Mucosa of rectum (tissue), 2 donors: ENCODE results near the gene MRPL38.
"Not testable (repeated sequence)": the region's sequence is repeated elsewhere in the genome, so short reads cannot be mapped to it uniquely, and the experiment has no call there.

Experiments used
- H3K27ac ChIP-seq, 2 donors: one replicate each; pipeline ENCODE4 v1.7.0; 2013; ENCODE audit warnings: inconsistent platforms in 2 of 2, low read depth in 2 of 2, low read length in 2 of 2
- H3K27me3 ChIP-seq, 2 donors: one replicate each; pipeline ENCODE4 v1.7.0; 2013; ENCODE audit warnings: low read length in 2 of 2; ENCODE audit not compliant: control insufficient read depth in 2 of 2, insufficient read depth in 2 of 2
- H3K36me3 ChIP-seq, 2 donors: one replicate each; pipeline ENCODE4 v1.7.0; 2013; ENCODE audit warnings: low read length in 2 of 2; ENCODE audit not compliant: control insufficient read depth in 2 of 2, insufficient read depth in 2 of 2
- H3K4me1 ChIP-seq, 2 donors: one replicate each; pipeline ENCODE4 v1.7.0; 2013; ENCODE audit warnings: low read length in 2 of 2, mild to moderate bottlenecking in 1 of 2; ENCODE audit not compliant: control insufficient read depth in 2 of 2, insufficient read depth in 2 of 2
- H3K4me3 ChIP-seq, 2 donors: one replicate each; pipeline ENCODE4 v1.7.0; 2013; ENCODE audit warnings: low read length in 2 of 2
- H3K9ac ChIP-seq, 2 donors: one replicate each; pipeline ENCODE4 v1.7.0; 2013; ENCODE audit warnings: low read length in 2 of 2, low read depth in 1 of 2, mild to moderate bottlenecking in 1 of 2
- H3K9me3 ChIP-seq, 2 donors: one replicate each; pipeline ENCODE4 v1.7.0; 2013; ENCODE audit warnings: low read length in 2 of 2; ENCODE audit not compliant: control insufficient read depth in 2 of 2
- donor health status: healthy.
- donor health status: Normal muscosa, but diverticular disease.

The MRPL38 gene

DNA sequence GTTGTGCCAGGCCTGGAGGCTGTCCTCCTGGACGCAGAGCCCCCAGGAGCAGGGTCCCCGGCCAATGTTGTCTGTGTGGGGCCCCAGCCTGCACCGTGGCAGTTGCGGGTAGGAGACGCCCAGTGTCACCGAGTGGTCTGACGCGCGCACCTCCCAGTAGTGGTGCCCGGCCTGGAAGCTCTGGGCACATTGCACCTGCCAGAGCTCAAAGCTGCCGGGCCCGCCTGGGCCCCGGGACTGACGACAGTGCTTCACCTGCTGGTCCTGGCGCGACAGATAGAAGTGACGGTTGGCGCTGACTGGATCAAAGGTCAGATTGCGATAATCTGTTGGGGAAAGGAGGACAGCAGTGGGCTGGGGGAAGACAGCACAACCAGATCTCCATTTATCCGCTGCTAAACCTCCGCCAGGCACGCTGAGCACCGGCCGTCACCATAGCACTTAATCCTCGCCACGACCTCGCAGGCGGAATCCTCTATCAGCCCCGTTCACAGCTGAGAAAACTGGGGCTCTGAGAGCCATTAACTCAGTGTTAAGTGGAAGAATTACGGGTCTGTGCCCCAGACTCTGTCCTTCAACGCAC is 13.6 kb downstream of the MRPL38 start:
- peaks cover 11 to 24% of the 10 kb centered on the region in 2 donors for H3K36me3 ChIP-seq
- H3K4me1 ChIP-seq: peaks cover 13 to 14% of the 10 kb centered on the region in 2 donors
- H3K4me3 ChIP-seq: no peak overlapping the region
- H3K9ac ChIP-seq: no peak overlapping the region
- H3K27ac ChIP-seq: no peak overlapping the region
- H3K27me3 ChIP-seq: no peaks in the 10 kb centered on the region
- no peaks in the 10 kb centered on the region for H3K9me3 ChIP-seq

DNA sequence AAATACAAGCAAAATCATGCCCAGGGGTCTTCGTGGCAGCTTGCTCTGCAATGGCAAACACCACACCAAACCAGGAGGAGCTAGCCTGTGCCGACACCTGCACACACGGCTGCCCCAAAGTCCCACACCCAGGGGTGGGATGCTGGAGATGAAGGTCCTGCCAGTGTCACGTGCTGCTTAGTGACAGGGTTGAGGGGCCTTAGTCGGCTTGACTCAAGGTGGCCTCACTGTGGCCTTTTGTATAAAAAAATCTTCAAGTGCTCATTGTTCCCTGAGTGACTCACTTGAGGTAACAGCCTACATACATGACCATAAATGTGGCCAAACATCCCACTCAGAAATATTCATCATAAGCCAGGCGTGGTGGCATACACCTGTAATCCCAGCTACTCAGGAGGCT is 15.2 kb downstream of the MRPL38 start:
- Histone ChIP-seq H3K27me3 (no peaks in the 10 kb centered on the region), H3K36me3 (peaks cover 11 to 24% of the 10 kb centered on the region in 2 donors), H3K27ac (no peak overlapping the region), H3K4me3 (no peak overlapping the region), H3K4me1 (peaks cover 0 to 2% of the 10 kb centered on the region in 2 donors), H3K9me3 (no peaks in the 10 kb centered on the region), H3K9ac (no peak overlapping the region)

DNA sequence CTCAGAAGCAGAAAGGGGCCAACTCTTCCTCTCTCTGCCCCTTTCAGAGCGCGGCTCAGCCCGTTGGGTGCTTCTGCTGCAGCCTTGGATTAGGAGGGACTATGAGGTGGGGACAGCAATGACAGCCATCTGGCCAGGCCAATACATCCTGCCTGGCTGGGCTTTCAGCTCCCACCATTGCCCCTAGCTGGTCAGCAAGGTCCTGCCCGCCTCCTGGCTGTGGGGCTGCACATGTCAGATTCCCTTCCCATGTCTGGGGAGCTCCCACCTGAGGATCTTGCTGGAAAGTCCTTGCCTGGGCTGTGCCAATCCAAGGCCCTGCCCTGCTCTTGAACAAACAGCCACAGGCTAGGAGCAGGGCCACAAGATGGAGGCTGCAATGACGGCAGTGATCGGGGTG is 16.2 kb downstream of the MRPL38 start:
- Histone ChIP-seq H3K4me3 (no peak overlapping the region), H3K27me3 (no peaks in the 10 kb centered on the region), H3K9me3 (no peaks in the 10 kb centered on the region), H3K36me3 (peaks cover 11 to 24% of the 10 kb centered on the region in 2 donors), H3K4me1 (no peaks in the 10 kb centered on the region), H3K9ac (no peak overlapping the region), H3K27ac (no peak overlapping the region)

DNA sequence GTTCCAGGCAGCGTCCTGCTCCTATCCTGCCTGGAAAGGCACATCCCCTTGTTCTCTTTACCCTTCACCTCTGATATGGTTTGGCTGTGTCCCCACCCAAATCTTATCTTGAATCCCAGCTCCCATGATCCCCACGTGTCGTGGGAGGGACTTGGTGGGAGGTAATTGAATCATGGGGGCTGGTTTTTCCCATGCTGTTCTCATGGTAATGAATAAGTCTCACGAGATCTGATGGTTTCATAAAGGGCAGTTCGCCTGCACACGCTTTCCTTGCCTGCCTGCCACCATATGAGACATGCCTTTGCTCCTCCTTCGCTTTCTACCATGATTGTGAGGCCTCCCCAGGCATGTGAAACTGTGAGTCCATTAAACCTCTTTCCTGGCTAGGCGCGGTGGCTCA is 18.8 kb downstream of the MRPL38 start:
- H3K9me3 ChIP-seq, H3K4me1 ChIP-seq, H3K4me3 ChIP-seq, H3K9ac ChIP-seq, H3K27me3 ChIP-seq, H3K36me3 ChIP-seq, H3K27ac ChIP-seq: not testable (repeated sequence)

DNA sequence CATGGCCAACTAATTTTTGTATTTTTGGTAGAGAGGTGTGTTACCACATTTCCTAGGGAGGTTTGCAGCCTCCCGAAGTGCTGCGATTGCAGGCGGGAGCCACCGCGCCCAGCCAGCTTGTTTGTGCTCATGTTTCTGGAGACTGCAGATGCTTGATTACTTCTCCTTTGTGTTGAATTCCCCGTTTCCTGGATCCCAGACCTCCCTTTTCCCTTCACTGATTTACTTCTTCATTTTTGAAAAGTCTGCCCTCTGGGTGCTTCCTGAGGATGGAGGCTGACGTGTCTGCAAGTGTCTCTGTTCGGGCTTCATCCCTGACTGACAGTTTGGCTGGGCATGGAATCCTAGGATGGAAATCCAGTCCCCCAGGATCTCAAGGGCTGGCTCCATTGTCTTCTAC is 19.3 kb downstream of the MRPL38 start:
- no peaks in the 10 kb centered on the region for H3K4me1 ChIP-seq
- H3K4me3 ChIP-seq: no peak overlapping the region
- H3K9me3 ChIP-seq: no peaks in the 10 kb centered on the region
- no peak overlapping the region for H3K27ac ChIP-seq
- H3K27me3 ChIP-seq: no peaks in the 10 kb centered on the region
- no peak overlapping the region for H3K9ac ChIP-seq
- H3K36me3 ChIP-seq: peaks cover 3 to 7% of the 10 kb centered on the region in 2 donors

DNA sequence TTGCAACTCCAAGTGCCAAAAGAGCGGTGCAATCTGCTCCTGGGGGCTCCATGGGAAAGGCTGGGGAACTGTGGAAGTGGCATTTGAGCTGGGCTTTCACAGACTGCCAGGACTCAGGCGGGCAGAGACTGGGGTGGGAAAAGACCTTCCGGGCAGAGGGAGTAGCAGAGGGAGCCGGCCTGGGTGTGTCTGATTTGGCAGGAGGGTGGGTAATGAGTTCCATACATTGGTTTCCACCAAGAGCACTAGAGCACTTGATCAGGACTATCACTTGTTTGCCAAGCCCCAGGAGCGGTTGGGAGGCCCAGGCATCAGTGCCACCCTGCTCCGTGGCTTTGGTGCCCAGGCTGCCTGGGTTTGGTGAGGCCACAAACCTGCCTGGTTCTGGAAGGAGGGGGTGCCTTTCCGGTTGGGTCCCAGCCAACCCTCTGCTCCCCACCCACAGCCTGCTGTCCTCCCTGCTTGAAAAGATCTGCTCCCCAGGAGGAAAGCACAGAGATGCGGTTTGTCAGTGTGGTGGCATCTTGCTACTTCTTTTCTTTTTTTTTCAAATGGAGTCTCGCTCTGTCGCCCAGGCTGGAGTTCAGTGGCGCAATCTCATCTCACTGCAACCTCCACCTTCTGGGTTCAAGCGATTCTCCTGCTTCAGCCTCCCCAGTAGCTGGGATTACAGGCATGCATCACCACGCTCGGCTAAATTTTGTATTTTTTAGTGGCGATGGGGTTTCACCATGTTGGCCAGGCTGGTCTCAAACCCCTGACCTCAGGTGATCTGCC is 22.8 kb downstream of the MRPL38 start:
- Histone ChIP-seq H3K9ac (no peak overlapping the region), H3K9me3 (no peaks in the 10 kb centered on the region), H3K4me1 (peaks cover 6% of the 10 kb centered on the region in 2 donors), H3K27me3 (no peaks in the 10 kb centered on the region), H3K36me3 (no peaks in the 10 kb centered on the region), H3K27ac (no peak overlapping the region), H3K4me3 (no peak overlapping the region)

DNA sequence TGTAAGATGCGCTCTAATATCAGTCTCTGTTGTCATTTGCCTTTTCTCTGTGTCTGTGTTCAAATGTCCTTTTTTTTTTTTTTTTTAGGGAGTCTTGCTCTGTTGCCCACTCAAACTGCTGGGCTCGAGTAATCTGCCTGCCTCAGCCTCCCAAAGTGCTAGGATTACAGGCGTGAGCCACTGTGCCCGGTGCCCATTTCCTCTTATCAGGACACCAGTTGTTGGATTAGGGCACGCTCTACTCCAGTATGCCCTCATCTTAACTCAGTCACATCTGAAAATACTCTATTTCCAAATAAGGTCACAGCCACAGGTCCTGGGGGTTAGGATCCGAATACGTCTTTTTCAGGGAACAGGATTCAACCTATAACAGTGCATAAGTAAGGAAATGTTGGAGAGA is 24.4 kb downstream of the MRPL38 start:
- no peaks in the 10 kb centered on the region for H3K27me3 ChIP-seq
- no peaks in the 10 kb centered on the region for H3K36me3 ChIP-seq
- H3K4me3 ChIP-seq: no peak overlapping the region
- H3K27ac ChIP-seq: no peak overlapping the region
- no peak overlapping the region for H3K9ac ChIP-seq
- H3K9me3 ChIP-seq: no peaks in the 10 kb centered on the region
- H3K4me1 ChIP-seq: peaks cover 22% of the 10 kb centered on the region in 2 donors

DNA sequence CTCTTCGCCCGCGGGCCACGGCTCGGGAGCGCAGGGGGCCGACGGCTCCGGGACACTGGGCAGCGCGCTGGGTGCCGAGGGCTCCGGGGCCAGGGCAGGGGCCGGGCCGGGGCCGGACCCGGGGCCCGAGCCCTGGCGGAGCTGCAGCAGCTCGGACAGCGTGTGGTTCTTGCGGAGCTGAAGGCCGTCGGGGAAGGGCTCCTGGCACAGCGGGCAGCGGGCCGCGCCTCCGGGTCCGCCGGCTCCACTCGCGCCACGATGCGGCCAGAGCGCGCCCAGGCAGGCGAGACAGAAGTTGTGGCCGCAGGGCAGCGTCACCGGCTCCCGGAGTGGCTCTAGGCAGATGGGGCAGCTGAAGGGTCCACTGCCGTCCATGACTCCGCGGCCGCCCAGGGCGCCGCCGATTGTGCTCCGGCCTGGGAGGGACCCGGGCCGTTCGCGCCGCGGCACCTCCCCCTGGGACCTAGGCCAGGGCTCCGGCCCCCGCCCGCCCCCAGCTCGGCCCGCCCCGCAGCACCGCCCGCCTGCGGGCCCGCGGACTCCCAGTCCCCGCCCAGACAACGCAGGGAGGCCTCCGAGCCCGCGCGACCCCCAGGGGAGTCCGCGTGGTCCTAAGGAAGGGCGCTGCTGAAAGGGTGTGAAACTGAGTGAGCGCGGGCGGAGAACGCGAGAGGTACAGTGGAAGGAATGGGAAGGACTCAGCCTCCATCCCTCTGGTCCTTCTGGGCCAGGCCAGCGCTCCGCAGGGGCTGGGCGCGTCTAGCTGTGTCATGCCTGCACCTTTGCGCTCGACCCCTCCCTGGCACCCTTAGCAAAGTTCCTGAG is 26.3 kb downstream of the MRPL38 start, which contains the start of gene TRIM47:
Gene TRIM47, minus strand, starts transcription at position 408 of the 825 bp plus-strand sequence. Its CDS starts 33 bp downstream, at position 375.
- H3K27ac ChIP-seq: peak within 1 kb of the TSS; percentile 95 to 97
- no peaks in the 10 kb centered on the region for H3K27me3 ChIP-seq
- peak within 1 kb of the TSS; percentile 84 to 85 for H3K4me3 ChIP-seq
- peak within 1 kb of the TSS; percentile 66 to 87 for H3K9ac ChIP-seq
- H3K4me1 ChIP-seq: peaks cover 28% of the 10 kb centered on the region in 2 donors
- H3K36me3 ChIP-seq: peaks cover 5 to 7% of the 10 kb centered on the region in 2 donors
- H3K9me3 ChIP-seq: no peaks in the 10 kb centered on the region

DNA sequence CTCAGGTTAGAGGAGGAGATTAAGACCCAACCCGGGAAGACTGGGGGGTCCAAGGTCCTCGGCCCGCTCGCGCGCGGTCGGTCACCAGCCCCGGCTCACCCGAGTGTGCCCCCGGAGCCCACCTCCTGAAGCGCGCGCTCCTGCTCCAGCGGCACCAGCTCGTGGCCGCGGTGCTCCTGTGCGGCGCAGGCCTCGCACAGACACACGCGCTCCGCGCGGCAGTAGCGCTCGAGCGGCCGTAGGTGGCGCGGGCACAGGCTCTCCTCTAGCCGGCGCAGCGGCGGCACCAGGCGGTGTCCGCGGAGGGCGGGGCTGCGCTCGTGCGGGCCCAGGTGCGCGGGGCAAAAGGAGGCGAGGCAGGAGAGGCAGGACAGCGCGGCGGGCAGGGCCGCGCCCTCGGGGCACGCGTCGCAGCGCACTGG is 26.9 kb downstream of the MRPL38 start:
- peak overlapping the region; percentile 84 to 85 for H3K4me3 ChIP-seq
- no peaks in the 10 kb centered on the region for H3K9me3 ChIP-seq
- H3K4me1 ChIP-seq: peaks cover 33% of the 10 kb centered on the region in 2 donors
- H3K27ac ChIP-seq: peak overlapping the region; percentile 95 to 97
- H3K36me3 ChIP-seq: peaks cover 5 to 7% of the 10 kb centered on the region in 2 donors
- H3K9ac ChIP-seq: peak overlapping the region; percentile 66 to 87
- no peaks in the 10 kb centered on the region for H3K27me3 ChIP-seq
